HEK293 (cell line): ENCODE data around the gene QSOX1.

Source experiments
- CTCF ChIA-PET: fragments of 350-600 bp; formaldehyde crosslinking; extraction: SDS; loops from one replicate; lab custom pipeline; 2021; ENCODE audit warnings: antibody characterized with exemption; lab: Yijun Ruan, JAX
- POLR2A ChIA-PET: fragments of 300-600 bp; formaldehyde crosslinking; extraction: SDS; loops from one replicate; lab custom pipeline; 2020; ENCODE audit warnings: antibody characterized with exemption, inconsistent platforms; lab: Yijun Ruan, JAX
- H3K27ac ChIP-seq: fragments of 200-500 bp; sonication (Bioruptor generic); 2 replicates; pipeline ENCODE4 v1.5.1; 2014; ENCODE audit warnings: low read depth, low read length, control low read depth, inconsistent platforms; ENCODE audit errors: extremely low read depth
- H3K36me3 ChIP-seq, 2 experiments: fragments of 200-500 bp in 1 of 2; sonication (Bioruptor generic) in 1 of 2; 1 replicate in 1 of 2; 2 replicates in 1 of 2; pipeline ENCODE4 v1.5.1; 2014 to 2017; ENCODE audit warnings: inconsistent platforms in 2 of 2, low read length in 2 of 2; ENCODE audit not compliant: control insufficient read depth in 2 of 2, insufficient read depth in 1 of 2
- H3K4me1 ChIP-seq: fragments of 200-500 bp; sonication (Bioruptor generic); 2 replicates; pipeline ENCODE4 v1.5.1; 2014; ENCODE audit warnings: mild to moderate bottlenecking, low read length, inconsistent platforms; ENCODE audit not compliant: control insufficient read depth, insufficient read depth
- H3K4me3 ChIP-seq: 2 replicates; pipeline ENCODE4 v1.5.1; 2011; ENCODE audit warnings: low read depth, mild to moderate bottlenecking, control low read depth, low read length, moderate library complexity
- H3K9me3 ChIP-seq: fragments of 200-500 bp; sonication (Bioruptor generic); 2 replicates; pipeline ENCODE4 v1.5.1; 2014; ENCODE audit warnings: low read depth, low read length, inconsistent platforms; ENCODE audit not compliant: control insufficient read depth, insufficient read depth
- HIC1 ChIP-seq: fragments of 450-650 bp; formaldehyde crosslinking; IDR thresholded peaks from 2 replicates; pipeline ENCODE4 v1.5.1; 2016; ENCODE audit warnings: missing biosample characterization, missing genetic modification characterization
- HOXC10 ChIP-seq: sonication (generic); formaldehyde crosslinking; IDR thresholded peaks from 2 replicates; pipeline ENCODE4 v1.8.1; 2023; ENCODE audit warnings: mild to moderate bottlenecking, missing genetic modification reagents
- KLF1 ChIP-seq: fragments of 450-650 bp; formaldehyde crosslinking; IDR thresholded peaks from 2 replicates; pipeline ENCODE4 v1.5.1; 2016; ENCODE audit warnings: missing biosample characterization, missing genetic modification characterization
- KLF7 ChIP-seq: fragments of 450-650 bp; formaldehyde crosslinking; IDR thresholded peaks from 2 replicates; pipeline ENCODE4 v1.5.1; 2016; ENCODE audit warnings: missing biosample characterization, missing genetic modification characterization, borderline replicate concordance
- OSR2 ChIP-seq: fragments of 450-650 bp; formaldehyde crosslinking; IDR thresholded peaks from 2 replicates; pipeline ENCODE4 v1.5.1; 2016; ENCODE audit warnings: missing biosample characterization, missing genetic modification characterization
- OVOL3 ChIP-seq: fragments of 450-650 bp; formaldehyde crosslinking; IDR thresholded peaks from 2 replicates; pipeline ENCODE4 v1.5.1; 2016; ENCODE audit warnings: missing biosample characterization, missing genetic modification characterization
- PRDM6 ChIP-seq: fragments of 450-650 bp; formaldehyde crosslinking; IDR thresholded peaks from 2 replicates; pipeline ENCODE4 v1.5.1; 2017; ENCODE audit warnings: missing biosample characterization, missing genetic modification characterization
- REPIN1 ChIP-seq: fragments of 450-650 bp; formaldehyde crosslinking; IDR thresholded peaks from 2 replicates; pipeline ENCODE4 v1.5.1; 2017; ENCODE audit warnings: missing biosample characterization, missing genetic modification characterization, low read depth
- SALL2 ChIP-seq: fragments of 450-650 bp; formaldehyde crosslinking; IDR thresholded peaks from 2 replicates; pipeline ENCODE4 v1.5.0; 2017; ENCODE audit warnings: missing biosample characterization, mild to moderate bottlenecking, missing genetic modification characterization, borderline replicate concordance
- TRIM28 ChIP-seq: IDR thresholded peaks from 2 replicates; pipeline ENCODE4 v1.6.1; 2011; ENCODE audit warnings: low read length, control low read depth, borderline replicate concordance
- WT1 ChIP-seq: fragments of 450-650 bp; formaldehyde crosslinking; IDR thresholded peaks from 2 replicates; pipeline ENCODE4 v1.5.1; 2016; ENCODE audit warnings: missing biosample characterization, missing genetic modification characterization
- ZNF155 ChIP-seq: fragments of 450-650 bp; formaldehyde crosslinking; IDR thresholded peaks from 2 replicates; pipeline ENCODE4 v1.5.1; 2016; ENCODE audit warnings: missing biosample characterization, missing genetic modification characterization
- ZNF184 ChIP-seq: fragments of 450-650 bp; IDR thresholded peaks from 2 replicates; pipeline ENCODE4 v1.5.1; 2018; ENCODE audit warnings: missing biosample characterization, mild to moderate bottlenecking, missing genetic modification characterization
- ZNF221 ChIP-seq: fragments of 450-650 bp; formaldehyde crosslinking; IDR thresholded peaks from 2 replicates; pipeline ENCODE4 v1.5.1; 2017; ENCODE audit warnings: missing biosample characterization, missing genetic modification characterization, borderline replicate concordance
- ZNF223 ChIP-seq: fragments of 450-650 bp; formaldehyde crosslinking; IDR thresholded peaks from 2 replicates; pipeline ENCODE4 v1.5.1; 2016; ENCODE audit warnings: missing biosample characterization, missing genetic modification characterization
- ZNF311 ChIP-seq: fragments of 450-650 bp; formaldehyde crosslinking; IDR thresholded peaks from 2 replicates; pipeline ENCODE4 v1.5.1; 2017; ENCODE audit warnings: missing biosample characterization, missing genetic modification characterization, borderline replicate concordance
- ZNF335 ChIP-seq: fragments of 450-650 bp; formaldehyde crosslinking; conservative IDR thresholded peaks from 2 replicates; pipeline ENCODE4 v1.5.1; 2016; ENCODE audit warnings: missing biosample characterization, missing genetic modification characterization
- ZNF423 ChIP-seq: fragments of 450-650 bp; formaldehyde crosslinking; IDR thresholded peaks from 2 replicates; pipeline ENCODE4 v1.5.1; 2016; ENCODE audit warnings: missing biosample characterization, missing genetic modification characterization
- ZNF433 ChIP-seq: fragments of 450-650 bp; formaldehyde crosslinking; IDR thresholded peaks from 2 replicates; pipeline ENCODE4 v1.5.1; 2016; ENCODE audit warnings: missing biosample characterization, missing genetic modification characterization, low read depth
- ZNF488 ChIP-seq: fragments of 450-650 bp; formaldehyde crosslinking; IDR thresholded peaks from 2 replicates; pipeline ENCODE4 v1.5.1; 2016; ENCODE audit warnings: missing biosample characterization, missing genetic modification characterization
- ZNF530 ChIP-seq: fragments of 450-650 bp; formaldehyde crosslinking; IDR thresholded peaks from 2 replicates; pipeline ENCODE4 v1.5.1; 2016; ENCODE audit warnings: low read depth, missing biosample characterization, missing genetic modification characterization
- ZNF555 ChIP-seq: fragments of 450-650 bp; formaldehyde crosslinking; conservative IDR thresholded peaks from 2 replicates; pipeline ENCODE4 v1.5.1; 2017; ENCODE audit warnings: missing biosample characterization, mild to moderate bottlenecking, missing genetic modification characterization, inconsistent platforms
- ZNF600 ChIP-seq: fragments of 450-650 bp; formaldehyde crosslinking; IDR thresholded peaks from 2 replicates; pipeline ENCODE4 v1.5.1; 2016; ENCODE audit warnings: missing biosample characterization, missing genetic modification characterization
- ZNF654 ChIP-seq: fragments of 450-650 bp; formaldehyde crosslinking; IDR thresholded peaks from 2 replicates; pipeline ENCODE4 v1.5.1; 2016; ENCODE audit warnings: low read depth, missing biosample characterization, missing genetic modification characterization
- ZNF660 ChIP-seq: fragments of 450-650 bp; IDR thresholded peaks from 2 replicates; pipeline ENCODE4 v1.5.1; 2018; ENCODE audit warnings: missing biosample characterization, mild to moderate bottlenecking, missing genetic modification characterization
- ZNF670 ChIP-seq: fragments of 450-650 bp; formaldehyde crosslinking; IDR thresholded peaks from 2 replicates; pipeline ENCODE4 v1.5.1; 2016; ENCODE audit warnings: missing biosample characterization, missing genetic modification characterization, low read depth
- TF ChIP-seq, protein P1 (sequence below): fragments of 450-650 bp; formaldehyde crosslinking; IDR thresholded peaks from 2 replicates; pipeline ENCODE4 v1.5.1; 2016; ENCODE audit warnings: missing biosample characterization, missing genetic modification characterization
- TF ChIP-seq, protein P2 (sequence below): fragments of 450-650 bp; formaldehyde crosslinking; IDR thresholded peaks from 2 replicates; pipeline ENCODE4 v1.5.1; 2016; ENCODE audit warnings: missing biosample characterization, missing genetic modification characterization

Gene QSOX1

GRCh38 chr1:180194048-180194425 is 39.4 kb downstream of the QSOX1 start:
- TF ChIP-seq ZNF221 (no peak), ZNF155 (no peak), TRIM28 (no peak), PRDM6 (no peak), SALL2 (no peak), ZNF433 (tag by site-specific recombination) (no peak), ZNF423 (tag by site-specific recombination) (no peak), OSR2 (tag by site-specific recombination) (no peak), ZNF660 (tag by site-specific recombination) (no peak), HOXC10 (CRISPR knock-in tag) (no peak), ZNF184 (no peak), ZNF488 (tag by site-specific recombination) (no peak), REPIN1 (tag by site-specific recombination) (no peak), ZNF530 (tag by site-specific recombination) (no peak), HIC1 (tag by site-specific recombination) (no peak), ZNF670 (tag by site-specific recombination) (no peak), ZNF555 (tag by site-specific recombination) (no peak), ZNF335 (tag by site-specific recombination) (no peak), KLF7 (tag by site-specific recombination) (no peak)
- TF ChIP-seq, protein P1, sequence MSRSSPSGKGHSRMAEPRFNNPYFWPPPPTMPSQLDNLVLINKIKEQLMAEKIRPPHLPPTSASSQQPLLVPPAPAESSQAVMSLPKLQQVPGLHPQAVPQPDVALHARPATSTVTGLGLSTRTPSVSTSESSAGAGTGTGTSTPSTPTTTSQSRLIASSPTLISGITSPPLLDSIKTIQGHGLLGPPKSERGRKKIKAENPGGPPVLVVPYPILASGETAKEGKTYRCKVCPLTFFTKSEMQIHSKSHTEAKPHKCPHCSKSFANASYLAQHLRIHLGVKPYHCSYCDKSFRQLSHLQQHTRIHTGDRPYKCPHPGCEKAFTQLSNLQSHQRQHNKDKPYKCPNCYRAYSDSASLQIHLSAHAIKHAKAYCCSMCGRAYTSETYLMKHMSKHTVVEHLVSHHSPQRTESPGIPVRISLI = no peak
- Histone ChIP-seq H3K4me3 (no peak overlapping the region), H3K36me3 (peaks cover 0 to 28% of the 10 kb centered on the region in 2 experiments; a peak in 1 of 3 replicates), H3K4me1 (no peaks in the 10 kb centered on the region), H3K9me3 (no peaks in the 10 kb centered on the region), H3K27ac (no peak overlapping the region)
- CTCF ChIA-PET = no interaction called here
- POLR2A ChIA-PET = no interaction called here

DNA sequence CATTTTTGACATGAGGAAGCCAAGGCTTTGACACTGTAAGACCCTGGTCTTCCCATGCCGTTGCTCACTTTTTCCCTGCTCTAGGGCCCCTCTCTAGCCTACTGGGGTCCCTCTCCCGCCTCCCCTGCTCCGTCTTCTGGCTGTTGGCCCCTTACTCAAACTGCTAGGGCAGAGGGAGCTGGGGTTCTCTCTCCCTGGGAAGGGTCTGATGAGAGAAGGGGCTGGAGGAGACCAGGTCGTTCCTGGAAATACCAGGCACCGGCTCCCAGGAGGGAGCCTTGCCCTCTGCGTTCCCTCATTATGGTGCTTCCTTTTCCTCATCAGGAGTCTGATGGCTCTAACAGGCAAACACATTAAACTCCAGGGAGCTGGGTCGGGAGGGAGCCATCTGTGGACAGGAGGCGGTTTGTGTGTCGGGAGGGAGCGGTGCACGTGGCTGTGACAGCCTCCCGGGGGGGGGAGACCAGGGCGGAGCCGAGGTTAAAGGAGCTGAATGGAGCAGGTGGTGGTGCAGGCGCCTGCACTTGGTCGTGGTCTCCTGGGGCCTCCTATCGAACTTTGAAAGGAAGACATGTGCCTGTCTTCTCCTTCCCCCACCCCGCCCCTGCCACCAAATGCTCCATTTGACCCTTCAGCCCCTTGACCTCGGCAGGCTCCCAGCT is 40.0 kb downstream of the QSOX1 start:
- ChIA-PET CTCF (interaction anchor here (0.6 to 2.7 kb wide), 2 partner anchors 59 to 221 kb away, joined by 3 to 12 read pairs; no protein-coding TSS in a partner anchor), POLR2A (no interaction called here)
- Histone ChIP-seq H3K9me3 (no peaks in the 10 kb centered on the region), H3K4me3 (no peak overlapping the region), H3K27ac (no peak overlapping the region), H3K4me1 (no peaks in the 10 kb centered on the region), H3K36me3 (peaks cover 0 to 25% of the 10 kb centered on the region in 2 experiments; a peak in 1 of 3 replicates)
- TF ChIP-seq OVOL3 (no peak), ZNF311 (tag by site-specific recombination) (no peak), KLF1 (tag by site-specific recombination) (peak; percentile 73), WT1 (tag by site-specific recombination) (peak; percentile 79), OSR2 (tag by site-specific recombination) (peak; percentile 66; the same call in 1 of the 2 replicates), ZNF600 (tag by site-specific recombination) (peak; percentile 52), ZNF654 (tag by site-specific recombination) (no peak), ZNF223 (tag by site-specific recombination) (no peak), PRDM6 (no peak)
- TF ChIP-seq, protein P2, sequence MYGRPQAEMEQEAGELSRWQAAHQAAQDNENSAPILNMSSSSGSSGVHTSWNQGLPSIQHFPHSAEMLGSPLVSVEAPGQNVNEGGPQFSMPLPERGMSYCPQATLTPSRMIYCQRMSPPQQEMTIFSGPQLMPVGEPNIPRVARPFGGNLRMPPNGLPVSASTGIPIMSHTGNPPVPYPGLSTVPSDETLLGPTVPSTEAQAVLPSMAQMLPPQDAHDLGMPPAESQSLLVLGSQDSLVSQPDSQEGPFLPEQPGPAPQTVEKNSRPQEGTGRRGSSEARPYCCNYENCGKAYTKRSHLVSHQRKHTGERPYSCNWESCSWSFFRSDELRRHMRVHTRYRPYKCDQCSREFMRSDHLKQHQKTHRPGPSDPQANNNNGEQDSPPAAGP (tag by site-specific recombination) = peak; percentile 62; the same call in 1 of the 2 replicates
